ENCODE results near the gene CRYZL1. TPM values are rescaled to one million over a fixed set of nuclear protein-coding genes. Genes with fewer than 3 reads are reported as not detected.

CRYZL1 gene
- total RNA-seq, 1 experiment from 2014 or later, result 13.5 TPM

GRCh38 chr21:33680870-33681269 is 39.3 kb upstream of the CRYZL1 start:
- no peak overlapping the region for H2AK5ac ChIP-seq (ENCODE audit: insufficient read length, low read length)
- H4K20me1 ChIP-seq (ENCODE audit: control insufficient read depth, insufficient read depth, insufficient read length), result no peaks in the 10 kb centered on the region
- H2AFZ ChIP-seq (ENCODE audit: low read length), result no peak overlapping the region
- no peak overlapping the region for H4K8ac ChIP-seq (replicated peaks; ENCODE audit: insufficient read length, low read depth, low read length)
- no peak overlapping the region for H3T11ph ChIP-seq (ENCODE audit: low read length)
- no peak for DNase-seq
- no peak overlapping the region for H3K27ac ChIP-seq (ENCODE audit: insufficient read length, low read depth, low read length)
- H3K4me1 ChIP-seq (ENCODE audit: insufficient read depth, low read length), result peaks cover 6% of the 10 kb centered on the region; the same call in 1 of the 2 replicates
- Mint-ChIP-seq H3K4me3 (no peak overlapping the region), H3K36me3 (ENCODE audit: insufficient read depth in 1 of 3, low read depth in 3 of 3) (peaks cover 6 to 24% (median 12%) of the 10 kb centered on the region in 3 experiments; a peak in 6 of 7 replicates), H3K9me3 (peaks cover 2 to 5% of the 10 kb centered on the region in 2 experiments; a peak in 1 of 5 replicates), H3K4me1 (peaks cover 57 to 61% of the 10 kb centered on the region in 2 experiments), H3K27ac (peak overlapping the region in 2 of 3 experiments; percentile 63 to 95; a peak in 4 of 7 replicates), H3K27me3 (ENCODE audit: low read depth) (no peaks in the 10 kb centered on the region)
- no peak overlapping the region for H3K4me2 ChIP-seq (ENCODE audit: insufficient read depth, insufficient read length, low read length)
- TF ChIP-seq, protein P1, sequence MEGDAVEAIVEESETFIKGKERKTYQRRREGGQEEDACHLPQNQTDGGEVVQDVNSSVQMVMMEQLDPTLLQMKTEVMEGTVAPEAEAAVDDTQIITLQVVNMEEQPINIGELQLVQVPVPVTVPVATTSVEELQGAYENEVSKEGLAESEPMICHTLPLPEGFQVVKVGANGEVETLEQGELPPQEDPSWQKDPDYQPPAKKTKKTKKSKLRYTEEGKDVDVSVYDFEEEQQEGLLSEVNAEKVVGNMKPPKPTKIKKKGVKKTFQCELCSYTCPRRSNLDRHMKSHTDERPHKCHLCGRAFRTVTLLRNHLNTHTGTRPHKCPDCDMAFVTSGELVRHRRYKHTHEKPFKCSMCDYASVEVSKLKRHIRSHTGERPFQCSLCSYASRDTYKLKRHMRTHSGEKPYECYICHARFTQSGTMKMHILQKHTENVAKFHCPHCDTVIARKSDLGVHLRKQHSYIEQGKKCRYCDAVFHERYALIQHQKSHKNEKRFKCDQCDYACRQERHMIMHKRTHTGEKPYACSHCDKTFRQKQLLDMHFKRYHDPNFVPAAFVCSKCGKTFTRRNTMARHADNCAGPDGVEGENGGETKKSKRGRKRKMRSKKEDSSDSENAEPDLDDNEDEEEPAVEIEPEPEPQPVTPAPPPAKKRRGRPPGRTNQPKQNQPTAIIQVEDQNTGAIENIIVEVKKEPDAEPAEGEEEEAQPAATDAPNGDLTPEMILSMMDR (conservative IDR thresholded peaks at IDR 0.05), result no peak
- no peak overlapping the region for H2BK12ac ChIP-seq (ENCODE audit: insufficient read length, low read depth, low read length)
- H3K9ac ChIP-seq (ENCODE audit: extremely low read depth, insufficient read length, low read length), result no peak overlapping the region
- H3K56ac ChIP-seq (ENCODE audit: insufficient read length, low read depth, low read length), result no peak overlapping the region
- no peak overlapping the region for H2BK15ac ChIP-seq (ENCODE audit: low read depth, low read length)
- no peak overlapping the region for H2BK20ac ChIP-seq (ENCODE audit: low read depth, low read length, poor library complexity, severe bottlenecking)
- no CpG with 5 or more reads among the region's 6 CpGs for whole genome bisulfite sequencing (ENCODE audit: extremely low coverage, insufficient read length, low lambda C conversion rate)
- peaks cover 21% of the 10 kb centered on the region; the same call in 1 of the 2 replicates for H3K79me2 ChIP-seq (ENCODE audit: insufficient read depth, low read length)
- no peak overlapping the region for H3K4ac ChIP-seq (ENCODE audit: low read depth, low read length)
- no peak overlapping the region for H3K18ac ChIP-seq (ENCODE audit: insufficient read length, low read depth, low read length)
- H3K14ac ChIP-seq (ENCODE audit: insufficient read depth, low read length), result no peak overlapping the region
- H2BK120ac ChIP-seq (ENCODE audit: low read depth, low read length, poor library complexity, severe bottlenecking), result no peak overlapping the region
- no peak overlapping the region for H4K91ac ChIP-seq (ENCODE audit: insufficient read length, low read depth, low read length)
- H3K23me2 ChIP-seq (ENCODE audit: insufficient read length, low read depth, low read length, poor library complexity, severe bottlenecking), result no peaks in the 10 kb centered on the region
- H3K9me3 ChIP-seq (ENCODE audit: control insufficient read depth, low read depth, low read length), result no peaks in the 10 kb centered on the region
- peaks cover 8% of the 10 kb centered on the region for H3K79me1 ChIP-seq (ENCODE audit: insufficient read depth, low read depth, low read length, poor library complexity, severe bottlenecking)
- no peaks in the 10 kb centered on the region for H3K27me3 ChIP-seq (ENCODE audit: insufficient read depth, low read length)
- H2BK5ac ChIP-seq (ENCODE audit: insufficient read length, low read length), result no peak overlapping the region
- H4K5ac ChIP-seq (ENCODE audit: insufficient read length, low read depth, low read length), result no peak overlapping the region
- H3K23ac ChIP-seq (ENCODE audit: insufficient read length, low read depth, low read length), result no peak overlapping the region
